IPS DF 6.9 (cell line): ENCODE data around the gene PRIMA1.

ENCODE experiments used
- DNase-seq: peaks from one replicate; pipeline ENCODE4 v3.0.0-alpha.2; 2013; ENCODE audit warnings: low read depth, low spot score
- H3K27ac ChIP-seq: one replicate; pipeline ENCODE4 v1.5.1; 2013; ENCODE audit warnings: low read length, control low read depth
- H3K27me3 ChIP-seq: 2 replicates; pipeline ENCODE4 v1.6.1; 2013; ENCODE audit warnings: mild to moderate bottlenecking, low read length; ENCODE audit not compliant: control insufficient read depth, insufficient read depth
- H3K36me3 ChIP-seq: 2 replicates; pipeline ENCODE4 v1.6.1; 2013; ENCODE audit warnings: low read length; ENCODE audit not compliant: control insufficient read depth, insufficient read depth
- H3K4me1 ChIP-seq: 2 replicates; pipeline ENCODE4 v1.6.1; 2013; ENCODE audit warnings: low read length; ENCODE audit not compliant: control insufficient read depth, insufficient read depth
- H3K4me3 ChIP-seq: 2 replicates; pipeline ENCODE4 v1.5.1; 2013; ENCODE audit warnings: mild to moderate bottlenecking, low read length
- H3K9me3 ChIP-seq: 2 replicates; pipeline ENCODE4 v1.6.1; 2013; ENCODE audit warnings: low read length, inconsistent platforms; ENCODE audit not compliant: control insufficient read depth, insufficient read depth
- WGBS: extraction: QIAGEN DNeasy Blood & Tissue Kit; methylation state at CpG from one replicate; pipeline ENCODE4 v1.1.7; 2013; ENCODE audit warnings: mixed read lengths, missing lambda C conversion rate; ENCODE audit not compliant: insufficient read length, insufficient coverage; 5-methylcytosine and 5-hydroxymethylcytosine counted together

Gene PRIMA1

GRCh38 chr14:93744876-93745275 is 43.4 kb downstream of the PRIMA1 start:
- no peaks in the 10 kb centered on the region for H3K27me3 ChIP-seq
- no peaks in the 10 kb centered on the region for H3K36me3 ChIP-seq
- no peak for DNase-seq
- H3K4me1 ChIP-seq = peaks cover 7% of the 10 kb centered on the region
- H3K27ac ChIP-seq = no peak overlapping the region
- no peaks in the 10 kb centered on the region for H3K9me3 ChIP-seq
- no CpG with 5 or more reads among the region's 8 CpGs for WGBS
- no peak overlapping the region for H3K4me3 ChIP-seq

GRCh38 chr14:93744176-93744575 is 44.1 kb downstream of the PRIMA1 start:
- H3K36me3 ChIP-seq = no peaks in the 10 kb centered on the region
- no peak for DNase-seq
- no peaks in the 10 kb centered on the region for H3K9me3 ChIP-seq
- H3K4me1 ChIP-seq = peaks cover 7% of the 10 kb centered on the region
- no peaks in the 10 kb centered on the region for H3K27me3 ChIP-seq
- H3K4me3 ChIP-seq = no peak overlapping the region
- WGBS = no CpG with 5 or more reads among the region's 14 CpGs
- no peak overlapping the region for H3K27ac ChIP-seq

DNA sequence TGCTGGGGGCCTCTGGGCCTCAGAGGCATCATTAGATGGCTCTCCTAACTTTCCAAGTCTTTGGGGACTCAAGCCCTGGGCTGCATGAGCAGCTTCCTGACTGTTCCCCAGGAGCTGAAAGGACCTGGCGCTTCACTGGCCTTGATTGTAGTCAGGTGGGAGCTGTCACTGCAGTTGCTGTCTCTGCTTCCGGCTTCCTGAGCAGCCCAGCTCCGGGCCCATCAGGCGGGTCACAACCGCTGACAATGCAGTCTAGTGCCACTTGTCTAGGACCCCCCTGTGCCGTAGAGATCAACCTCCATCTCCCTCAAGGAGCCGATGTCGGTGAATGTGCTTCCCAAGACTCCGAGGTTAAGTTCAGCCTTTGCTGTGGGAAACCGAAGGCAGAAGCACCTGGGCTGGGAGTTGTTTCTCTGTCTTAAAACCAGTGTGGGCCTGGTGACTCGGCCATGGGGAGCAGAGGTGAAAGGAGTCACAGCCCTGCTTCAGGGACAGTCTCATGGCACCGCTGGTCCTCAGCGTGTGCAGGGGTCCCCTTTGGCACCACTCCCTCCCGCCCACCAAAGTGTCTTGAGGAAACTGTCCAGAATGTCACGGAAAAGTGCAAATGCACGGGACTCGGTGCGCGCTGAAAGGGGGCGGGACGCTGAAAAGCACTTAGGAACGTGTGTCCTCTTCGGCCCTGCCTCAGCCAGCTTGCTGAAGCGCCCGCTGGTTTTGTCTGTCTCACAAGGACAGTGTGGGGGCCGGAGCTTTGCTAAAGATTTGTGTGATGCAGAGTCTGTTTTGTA is 44.8 kb downstream of the PRIMA1 start:
- Histone ChIP-seq H3K9me3 (no peaks in the 10 kb centered on the region), H3K36me3 (no peaks in the 10 kb centered on the region), H3K4me1 (peaks cover 7% of the 10 kb centered on the region), H3K27me3 (no peaks in the 10 kb centered on the region), H3K27ac (no peak overlapping the region), H3K4me3 (no peak overlapping the region)
- WGBS = no CpG with 5 or more reads among the region's 26 CpGs
- no peak for DNase-seq

- Histone ChIP-seq H3K4me1 (peaks cover 7% of the 10 kb centered on the region), H3K36me3 (no peaks in the 10 kb centered on the region), H3K27ac (no peak overlapping the region), H3K4me3 (no peak overlapping the region), H3K27me3 (no peaks in the 10 kb centered on the region), H3K9me3 (no peaks in the 10 kb centered on the region)
- WGBS = no CpG with 5 or more reads among the region's 8 CpGs
- DNase-seq = no peak
Measured at GRCh38 chr14:93742761-93743160, 45.5 kb downstream of the PRIMA1 start.

GRCh38 chr14:93741556-93742230 is 46.6 kb downstream of the PRIMA1 start:
- no peaks in the 10 kb centered on the region for H3K27me3 ChIP-seq
- peaks cover 7% of the 10 kb centered on the region for H3K4me1 ChIP-seq
- no peaks in the 10 kb centered on the region for H3K9me3 ChIP-seq
- no peaks in the 10 kb centered on the region for H3K36me3 ChIP-seq
- no peak for DNase-seq
- no peak overlapping the region for H3K27ac ChIP-seq
- no CpG with 5 or more reads among the region's 12 CpGs for WGBS
- no peak overlapping the region for H3K4me3 ChIP-seq

- no peaks in the 10 kb centered on the region for H3K36me3 ChIP-seq
- no CpG with 5 or more reads among the region's 11 CpGs for WGBS
- no peak for DNase-seq
Measured at GRCh38 chr14:93737634-93738033, 50.7 kb downstream of the PRIMA1 start.

GRCh38 chr14:93736378-93737014 is 51.8 kb downstream of the PRIMA1 start:
- Histone ChIP-seq H3K4me1 (no peaks in the 10 kb centered on the region; the same call in 1 of the 2 replicates), H3K9me3 (no peaks in the 10 kb centered on the region), H3K27ac (no peak overlapping the region), H3K27me3 (no peaks in the 10 kb centered on the region), H3K4me3 (no peak overlapping the region), H3K36me3 (no peaks in the 10 kb centered on the region)
- no peak for DNase-seq
- no CpG with 5 or more reads among the region's 10 CpGs for WGBS

More at GRCh38 chr14:93737634-93738033, 50.7 kb downstream of the PRIMA1 start:
- Histone ChIP-seq H3K4me3 (no peak overlapping the region), H3K9me3 (no peaks in the 10 kb centered on the region), H3K4me1 (no peaks in the 10 kb centered on the region; the same call in 1 of the 2 replicates), H3K27me3 (no peaks in the 10 kb centered on the region), H3K27ac (no peak overlapping the region)

GRCh38 chr14:93735206-93735605 is 53.1 kb downstream of the PRIMA1 start:
- DNase-seq = no peak
- H3K27me3 ChIP-seq = no peaks in the 10 kb centered on the region
- WGBS = no CpG with 5 or more reads among the region's 12 CpGs
- no peaks in the 10 kb centered on the region for H3K9me3 ChIP-seq
- no peaks in the 10 kb centered on the region; the same call in 1 of the 2 replicates for H3K4me1 ChIP-seq
- no peak overlapping the region for H3K27ac ChIP-seq
- H3K4me3 ChIP-seq = no peak overlapping the region
- H3K36me3 ChIP-seq = no peaks in the 10 kb centered on the region

GRCh38 chr14:93734086-93734822 is 54.0 kb downstream of the PRIMA1 start:
- Histone ChIP-seq H3K27me3 (no peaks in the 10 kb centered on the region), H3K27ac (no peak overlapping the region), H3K36me3 (no peaks in the 10 kb centered on the region), H3K4me3 (no peak overlapping the region), H3K9me3 (no peaks in the 10 kb centered on the region), H3K4me1 (no peaks in the 10 kb centered on the region; the same call in 1 of the 2 replicates)
- DNase-seq = no peak
- WGBS = no CpG with 5 or more reads among the region's 25 CpGs

DNA sequence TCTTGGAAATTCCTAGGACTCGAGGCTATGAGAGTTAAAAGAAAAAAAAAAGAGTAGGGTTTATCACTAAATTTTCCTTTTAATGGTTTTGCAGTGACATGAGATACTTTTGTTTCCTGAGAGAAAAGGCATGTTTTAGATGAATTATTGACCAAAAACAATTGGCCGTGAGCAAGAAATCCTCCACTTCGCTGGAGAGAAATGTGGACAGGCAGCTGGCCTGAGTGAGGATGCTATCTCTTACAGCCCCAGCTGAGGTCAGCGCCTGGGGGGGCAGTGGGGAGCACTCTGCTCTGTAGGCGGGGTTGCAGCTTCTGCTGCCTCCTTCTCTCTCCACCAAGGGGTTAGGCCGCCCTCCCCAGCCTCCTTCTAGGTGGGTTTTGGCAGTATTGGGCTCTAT is 54.7 kb downstream of the PRIMA1 start:
- H3K27ac ChIP-seq = no peak overlapping the region
- no peak for DNase-seq
- H3K9me3 ChIP-seq = no peaks in the 10 kb centered on the region
- WGBS = no CpG with 5 or more reads among the region's 6 CpGs
- H3K4me1 ChIP-seq = no peaks in the 10 kb centered on the region; the same call in 1 of the 2 replicates
- H3K4me3 ChIP-seq = no peak overlapping the region
- no peaks in the 10 kb centered on the region for H3K36me3 ChIP-seq
- no peaks in the 10 kb centered on the region for H3K27me3 ChIP-seq
